Muscle layer of duodenum (tissue), 2 donors: Measurements from ENCODE around the gene OBSCN.

ENCODE experiments used
- H3K27ac ChIP-seq: one replicate; pipeline ENCODE4 v1.7.0; 2013; ENCODE audit warnings: mild to moderate bottlenecking, low read length
- H3K27me3 ChIP-seq: one replicate; pipeline ENCODE4 v1.7.0; 2013; ENCODE audit warnings: low read depth, mild to moderate bottlenecking, control low read depth, low read length
- H3K36me3 ChIP-seq, 2 donors: one replicate each; pipeline ENCODE4 v1.7.0; 2013; ENCODE audit warnings: low read length in 2 of 2, control low read depth in 1 of 2, mild to moderate bottlenecking in 1 of 2; ENCODE audit not compliant: insufficient read depth in 2 of 2, control insufficient read depth in 1 of 2
- H3K4me1 ChIP-seq, 2 donors: one replicate each; pipeline ENCODE4 v1.7.0; 2013; ENCODE audit warnings: low read length in 2 of 2, mild to moderate bottlenecking in 2 of 2, control low read depth in 1 of 2, moderate library complexity in 1 of 2; ENCODE audit not compliant: insufficient read depth in 2 of 2, control insufficient read depth in 1 of 2
- H3K4me3 ChIP-seq, 2 donors: one replicate each; pipeline ENCODE4 v1.7.0; 2013; ENCODE audit warnings: low read length in 2 of 2, low read depth in 1 of 2, mild to moderate bottlenecking in 1 of 2
- H3K9me3 ChIP-seq, 2 donors: one replicate each; pipeline ENCODE4 v1.7.0; 2013; ENCODE audit warnings: low read length in 2 of 2, control low read depth in 1 of 2, mild to moderate bottlenecking in 1 of 2; ENCODE audit not compliant: control insufficient read depth in 1 of 2
- donor health status: healthy.

The OBSCN gene

GRCh38 chr1:228403231-228403631, 195.4 kb downstream of the OBSCN start:
- Histone ChIP-seq H3K4me3 (no peak overlapping the region), H3K27me3 (no peaks in the 10 kb centered on the region), H3K27ac (no peak overlapping the region), H3K9me3 (no peaks in the 10 kb centered on the region), H3K36me3 (peaks cover 13 to 23% of the 10 kb centered on the region in 2 donors), H3K4me1 (peaks cover 9 to 39% of the 10 kb centered on the region in 2 donors)

GRCh38 chr1:228404107-228404720, 196.4 kb downstream of the OBSCN start:
- Histone ChIP-seq H3K36me3 (peaks cover 13 to 23% of the 10 kb centered on the region in 2 donors), H3K4me1 (peaks cover 9 to 39% of the 10 kb centered on the region in 2 donors), H3K4me3 (peak overlapping the region; percentile 73 to 95), H3K9me3 (no peaks in the 10 kb centered on the region), H3K27ac (no peak overlapping the region), H3K27me3 (no peaks in the 10 kb centered on the region)

DNA sequence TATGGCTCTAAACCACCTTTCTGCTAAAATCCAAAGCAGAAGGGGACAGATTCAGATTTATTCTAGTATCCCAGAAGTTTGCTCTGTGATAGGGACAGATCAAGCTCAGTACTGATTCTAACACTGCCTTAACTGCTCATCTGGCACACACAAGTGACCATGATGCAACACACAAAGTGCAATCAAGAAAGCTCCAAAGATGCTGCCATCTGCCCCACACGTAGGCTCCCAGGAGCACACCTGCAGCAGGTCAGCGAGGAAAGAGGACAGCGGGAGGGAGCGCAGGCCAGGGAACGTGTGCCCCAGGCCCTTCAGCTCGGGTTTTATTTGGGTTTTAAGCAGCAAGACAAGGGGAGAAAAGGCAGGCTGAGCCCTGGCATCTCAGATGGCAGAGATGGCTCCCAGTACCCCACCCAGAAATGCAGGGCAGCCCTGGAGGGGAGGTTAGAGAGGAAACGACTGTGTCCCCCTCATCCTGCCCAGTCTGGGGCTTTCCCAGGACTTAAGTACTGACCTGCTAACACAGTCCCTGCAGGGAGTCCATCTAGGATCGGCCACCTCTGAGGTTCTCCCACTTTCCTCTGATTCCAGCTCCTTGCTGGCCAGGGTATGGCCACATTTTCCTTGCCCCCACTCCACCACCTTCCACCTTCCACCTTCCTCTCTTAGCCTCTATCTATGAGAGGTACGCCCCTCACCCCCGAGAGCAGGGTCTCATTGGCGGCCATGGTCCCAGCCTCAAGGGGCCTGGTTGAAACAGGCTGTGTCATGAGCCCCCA, 197.5 kb downstream of the OBSCN start:
- H3K4me1 ChIP-seq: peaks cover 9 to 39% of the 10 kb centered on the region in 2 donors
- H3K27ac ChIP-seq: no peak overlapping the region
- peaks cover 10 to 13% of the 10 kb centered on the region in 2 donors for H3K36me3 ChIP-seq
- H3K27me3 ChIP-seq: no peaks in the 10 kb centered on the region
- no peaks in the 10 kb centered on the region for H3K9me3 ChIP-seq
- peak overlapping the region; percentile 73 to 95 for H3K4me3 ChIP-seq

DNA sequence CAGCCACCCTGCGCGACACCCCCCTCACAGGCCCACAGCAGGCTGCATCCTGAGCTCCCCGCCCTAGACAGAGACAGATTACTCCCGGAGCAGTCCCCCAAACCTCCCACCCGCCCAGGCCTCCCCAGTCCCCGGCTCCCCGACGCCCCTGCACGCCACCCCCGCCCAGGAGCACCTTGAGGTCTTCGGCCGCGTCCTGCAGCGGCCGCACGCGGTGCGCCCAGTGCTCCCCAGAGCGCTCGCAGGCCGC, 198.1 kb downstream of the OBSCN start:
- H3K27ac ChIP-seq: no peak overlapping the region
- H3K9me3 ChIP-seq: no peaks in the 10 kb centered on the region
- H3K27me3 ChIP-seq: no peaks in the 10 kb centered on the region
- H3K4me1 ChIP-seq: peaks cover 9 to 37% of the 10 kb centered on the region in 2 donors
- H3K4me3 ChIP-seq: peak overlapping the region; percentile 73 to 95
- H3K36me3 ChIP-seq: peaks cover 8 to 10% of the 10 kb centered on the region in 2 donors

DNA sequence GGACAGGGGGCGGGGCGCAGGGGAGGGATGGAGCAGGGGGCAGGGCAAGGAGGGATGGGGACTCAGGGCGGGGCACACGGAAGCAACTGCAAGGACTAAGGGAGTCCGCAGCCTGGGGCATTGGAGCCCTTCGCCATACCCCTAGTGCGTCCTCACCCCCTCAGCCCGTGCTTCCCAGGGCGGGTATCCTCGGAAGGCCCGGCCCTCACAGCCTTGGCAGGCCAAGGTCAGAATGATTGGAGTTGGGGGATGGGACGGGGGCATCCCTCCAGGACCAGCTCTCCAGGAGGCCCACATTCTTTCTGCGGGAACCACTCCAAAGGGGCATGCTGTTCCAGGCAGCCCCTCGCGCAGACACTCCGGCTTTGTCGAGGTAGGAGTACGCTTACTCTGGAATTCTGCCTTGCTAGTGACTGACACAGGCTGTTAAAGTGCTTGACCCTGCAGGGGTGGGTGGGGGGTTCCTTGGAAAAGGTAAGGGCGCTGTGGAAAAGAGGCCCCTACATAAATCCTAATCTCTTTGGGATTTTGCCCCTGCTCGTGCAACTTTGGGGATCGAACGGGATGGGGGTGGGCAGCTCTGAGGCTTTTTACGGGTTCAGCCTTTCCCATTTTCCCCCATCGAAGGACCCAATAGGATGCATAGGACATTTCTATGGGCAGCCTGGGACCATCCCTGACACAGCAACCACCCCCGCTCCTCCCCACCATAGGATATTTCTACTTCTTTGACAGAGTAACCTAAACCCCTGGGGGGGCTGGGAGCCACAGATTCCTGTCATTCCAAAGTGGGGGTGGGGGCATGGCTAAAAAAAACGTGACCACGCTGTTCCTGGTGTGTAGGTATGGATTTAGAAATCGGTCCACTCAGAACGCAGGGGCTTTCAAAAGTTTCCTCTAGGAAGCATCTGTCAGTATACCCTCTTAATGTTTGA, 199.5 kb downstream of the OBSCN start:
- Histone ChIP-seq H3K27me3 (no peaks in the 10 kb centered on the region), H3K4me1 (peaks cover 9 to 35% of the 10 kb centered on the region in 2 donors), H3K4me3 (peak overlapping the region; percentile 75 to 95), H3K36me3 (peaks cover 8% of the 10 kb centered on the region in 2 donors), H3K27ac (peak overlapping the region; percentile 31), H3K9me3 (no peaks in the 10 kb centered on the region)

DNA sequence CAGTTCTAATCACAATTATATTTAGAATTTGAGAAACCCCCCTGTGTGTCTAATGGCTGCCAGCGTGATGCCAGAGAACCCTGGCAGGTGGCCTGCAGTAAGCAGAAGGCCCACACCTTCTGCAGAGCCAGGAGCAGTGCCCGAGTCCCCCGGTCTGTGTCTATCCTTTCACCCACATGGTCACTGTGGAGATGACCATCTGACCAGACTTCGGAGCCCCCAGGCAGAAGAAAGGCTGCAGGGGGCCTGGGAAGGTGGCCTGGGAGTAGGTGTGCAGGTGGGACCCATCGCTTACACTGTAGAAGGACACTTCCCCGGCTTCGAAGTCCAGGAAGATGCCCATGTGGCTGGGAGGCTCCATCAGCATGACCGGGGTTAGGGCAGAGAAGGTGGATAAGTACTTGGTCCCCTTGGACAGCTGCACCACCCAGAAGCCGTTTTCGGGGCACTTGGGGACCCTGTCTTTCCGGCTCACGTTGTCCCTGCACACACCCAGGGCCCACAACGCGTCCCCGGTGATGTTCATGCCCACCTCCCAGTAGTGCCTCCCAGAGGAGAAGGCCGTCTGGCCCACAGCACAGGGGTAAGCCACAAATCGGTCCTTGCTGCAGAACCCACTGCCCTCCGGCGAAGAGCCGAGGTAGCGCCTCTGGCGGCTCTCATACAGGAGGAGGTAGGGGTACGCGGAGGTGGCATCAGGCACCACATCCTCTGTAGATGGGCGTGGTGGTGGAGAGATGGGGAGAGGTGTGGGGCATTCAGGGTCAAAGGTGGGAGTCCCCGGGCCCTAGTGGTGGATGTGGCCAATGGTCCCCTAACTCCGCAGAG, 200.4 kb downstream of the OBSCN start:
- H3K9me3 ChIP-seq: no peaks in the 10 kb centered on the region
- peak overlapping the region in 1 of 2 donors; percentile 95 for H3K4me3 ChIP-seq
- H3K36me3 ChIP-seq: peaks cover 4 to 5% of the 10 kb centered on the region in 2 donors
- H3K27ac ChIP-seq: no peak overlapping the region
- H3K27me3 ChIP-seq: no peaks in the 10 kb centered on the region
- peaks cover 9 to 35% of the 10 kb centered on the region in 2 donors for H3K4me1 ChIP-seq

DNA sequence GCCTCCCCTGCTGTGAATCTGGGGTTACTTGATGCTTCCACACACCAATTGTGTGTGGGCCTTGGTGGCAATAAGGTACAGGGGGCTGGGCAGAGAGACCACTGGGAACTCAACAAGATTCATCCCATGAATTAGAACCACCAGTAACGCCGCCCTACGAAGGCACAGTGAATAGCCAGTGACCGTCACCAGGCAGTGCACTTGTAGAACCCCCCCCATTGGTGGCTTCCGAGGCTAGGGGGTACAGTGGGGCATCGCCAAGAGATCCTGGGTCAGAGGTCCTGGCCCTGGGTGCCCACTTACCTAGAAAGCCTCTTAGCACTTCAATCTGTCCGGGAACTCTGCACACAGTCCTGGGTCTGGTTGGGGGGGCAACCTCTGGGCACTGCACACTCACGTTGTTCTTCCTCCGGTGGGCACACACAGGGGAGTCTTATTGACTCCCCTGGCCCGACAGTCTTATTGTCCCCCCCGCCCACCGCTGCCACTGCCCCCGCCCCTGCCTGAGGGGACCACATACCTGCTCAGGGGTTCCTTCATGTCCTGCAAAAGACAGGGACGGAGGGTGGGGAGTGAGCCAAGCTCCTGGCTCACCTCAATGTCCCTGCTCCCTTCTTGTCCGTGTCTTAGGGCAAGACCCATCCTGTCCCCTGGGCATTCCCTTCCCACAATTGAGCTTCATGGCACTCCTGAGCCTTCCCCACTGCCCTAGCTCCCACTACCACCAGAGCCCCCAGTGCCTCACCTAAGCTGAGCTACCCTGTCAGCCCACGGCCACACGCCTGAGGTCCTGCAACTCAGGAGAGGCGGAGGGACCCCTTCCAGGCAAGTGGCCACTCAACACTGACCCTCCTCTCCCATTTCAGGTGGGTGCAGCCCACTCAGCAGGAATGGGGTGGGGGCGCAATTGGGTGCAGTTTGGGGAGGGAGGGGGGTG, 201.3 kb downstream of the OBSCN start:
- Histone ChIP-seq H3K4me1 (peaks cover 6 to 30% of the 10 kb centered on the region in 2 donors), H3K27ac (no peak overlapping the region), H3K4me3 (no peak overlapping the region)

GRCh38 chr1:228410015-228410414, 202.2 kb downstream of the OBSCN start:
- peaks cover 3 to 22% of the 10 kb centered on the region in 2 donors for H3K4me1 ChIP-seq
- H3K4me3 ChIP-seq: no peak overlapping the region
- peaks cover 5% of the 10 kb centered on the region for H3K27me3 ChIP-seq
- peaks cover 4 to 5% of the 10 kb centered on the region in 2 donors for H3K36me3 ChIP-seq
- H3K27ac ChIP-seq: no peak overlapping the region
- no peaks in the 10 kb centered on the region for H3K9me3 ChIP-seq

More for the DNA sequence above, 201.3 kb downstream of the OBSCN start:
- no peaks in the 10 kb centered on the region for H3K27me3 ChIP-seq
- peaks cover 4 to 5% of the 10 kb centered on the region in 2 donors for H3K36me3 ChIP-seq
- H3K9me3 ChIP-seq: no peaks in the 10 kb centered on the region

- Histone ChIP-seq H3K36me3 (peaks cover 4 to 5% of the 10 kb centered on the region in 2 donors), H3K27ac (no peak overlapping the region), H3K9me3 (no peaks in the 10 kb centered on the region), H3K27me3 (peaks cover 12% of the 10 kb centered on the region), H3K4me1 (peaks cover 0 to 15% of the 10 kb centered on the region in 2 donors), H3K4me3 (no peak overlapping the region)
Measured at GRCh38 chr1:228410671-228411070, 202.8 kb downstream of the OBSCN start.

- Histone ChIP-seq H3K4me1 (peaks cover 0 to 14% of the 10 kb centered on the region in 2 donors), H3K4me3 (no peak overlapping the region), H3K27ac (no peak overlapping the region), H3K36me3 (peaks cover 4 to 5% of the 10 kb centered on the region in 2 donors), H3K27me3 (peaks cover 16% of the 10 kb centered on the region), H3K9me3 (no peaks in the 10 kb centered on the region)
Measured at GRCh38 chr1:228411121-228411520, 203.3 kb downstream of the OBSCN start.
